Activated CD4-positive, alpha-beta T cell treated with anti-CD3 and anti-CD28 coated beads, Interleukin-2, amount 10 ng/mL, durations not matched to agents 24 days and 14 days (primary cell): ENCODE results near the gene SKOR1. TPM values are rescaled to one million over a fixed set of nuclear protein-coding genes. Genes with fewer than 3 reads are reported as not detected.

Source experiments
- DNase-seq: peaks from one replicate; pipeline ENCODE4 v3.0.0; 2022
- H3K27ac Mint-ChIP-seq: one replicate; pipeline ENCODE4 v1.8.0; 2022; ENCODE audit warnings: mild to moderate bottlenecking, mixed read lengths
- H3K27me3 Mint-ChIP-seq: one replicate; pipeline ENCODE4 v1.8.0; 2022; ENCODE audit warnings: mixed read lengths
- H3K36me3 Mint-ChIP-seq: one replicate; pipeline ENCODE4 v1.8.0; 2022; ENCODE audit warnings: low read depth, mild to moderate bottlenecking, mixed read lengths
- H3K4me1 Mint-ChIP-seq: one replicate; pipeline ENCODE4 v1.8.0; 2021; ENCODE audit warnings: mixed read lengths
- H3K4me3 Mint-ChIP-seq: one replicate; pipeline ENCODE4 v1.8.0; 2022; ENCODE audit warnings: mild to moderate bottlenecking, moderate library complexity, mixed read lengths
- H3K9me3 Mint-ChIP-seq: one replicate; pipeline ENCODE4 v1.8.0; 2021; ENCODE audit warnings: mixed read lengths
- intact Hi-C: fragments of 100-400 bp; cut with micrococcal nuclease; formaldehyde crosslinking; loops from one replicate; pipeline ENCODE4 v1.15.1; 2023
- total RNA-seq: library from RNA; stranded (reverse); gene quantifications from 2 replicates; pipeline ENCODE4 v1.2.3, GENCODE V29; 2022

The SKOR1 gene
- total RNA-seq, 1 donor from 2014 or later: 0.09 TPM

- H3K9me3 Mint-ChIP-seq: no peaks in the 10 kb centered on the region
- H3K4me1 Mint-ChIP-seq: peaks cover 6% of the 10 kb centered on the region
- H3K36me3 Mint-ChIP-seq: no peaks in the 10 kb centered on the region
- peaks cover 8% of the 10 kb centered on the region for H3K27me3 Mint-ChIP-seq
- H3K4me3 Mint-ChIP-seq: no peak overlapping the region
- intact Hi-C loops: no loop called here
- no peak overlapping the region for H3K27ac Mint-ChIP-seq
- no peak for DNase-seq
Measured at GRCh38 chr15:67853454-67853853, 28.1 kb downstream of the SKOR1 start.

- H3K27ac Mint-ChIP-seq: no peak overlapping the region
- peaks cover 4% of the 10 kb centered on the region for H3K27me3 Mint-ChIP-seq
- H3K4me1 Mint-ChIP-seq: peaks cover 6% of the 10 kb centered on the region
- H3K36me3 Mint-ChIP-seq: no peaks in the 10 kb centered on the region
- intact Hi-C loops: no loop called here
- no peak for DNase-seq
- no peak overlapping the region for H3K4me3 Mint-ChIP-seq
- no peaks in the 10 kb centered on the region for H3K9me3 Mint-ChIP-seq
Measured at GRCh38 chr15:67854358-67854757, 29.0 kb downstream of the SKOR1 start.

GRCh38 chr15:67855842-67856241 is 30.5 kb downstream of the SKOR1 start:
- H3K9me3 Mint-ChIP-seq: no peaks in the 10 kb centered on the region
- H3K36me3 Mint-ChIP-seq: no peaks in the 10 kb centered on the region
- intact Hi-C loops: no loop called here
- H3K4me3 Mint-ChIP-seq: no peak overlapping the region
- H3K4me1 Mint-ChIP-seq: peaks cover 6% of the 10 kb centered on the region
- H3K27me3 Mint-ChIP-seq: peaks cover 2% of the 10 kb centered on the region
- H3K27ac Mint-ChIP-seq: peak overlapping the region; percentile 27
- DNase-seq: no peak

- DNase-seq: no peak
- Mint-ChIP-seq H3K4me1 (peaks cover 4% of the 10 kb centered on the region), H3K27ac (no peak overlapping the region), H3K9me3 (no peaks in the 10 kb centered on the region), H3K4me3 (no peak overlapping the region), H3K36me3 (no peaks in the 10 kb centered on the region), H3K27me3 (peaks cover 8% of the 10 kb centered on the region)
- intact Hi-C loops: no loop called here
Measured at GRCh38 chr15:67857220-67857619, 31.9 kb downstream of the SKOR1 start.

DNA sequence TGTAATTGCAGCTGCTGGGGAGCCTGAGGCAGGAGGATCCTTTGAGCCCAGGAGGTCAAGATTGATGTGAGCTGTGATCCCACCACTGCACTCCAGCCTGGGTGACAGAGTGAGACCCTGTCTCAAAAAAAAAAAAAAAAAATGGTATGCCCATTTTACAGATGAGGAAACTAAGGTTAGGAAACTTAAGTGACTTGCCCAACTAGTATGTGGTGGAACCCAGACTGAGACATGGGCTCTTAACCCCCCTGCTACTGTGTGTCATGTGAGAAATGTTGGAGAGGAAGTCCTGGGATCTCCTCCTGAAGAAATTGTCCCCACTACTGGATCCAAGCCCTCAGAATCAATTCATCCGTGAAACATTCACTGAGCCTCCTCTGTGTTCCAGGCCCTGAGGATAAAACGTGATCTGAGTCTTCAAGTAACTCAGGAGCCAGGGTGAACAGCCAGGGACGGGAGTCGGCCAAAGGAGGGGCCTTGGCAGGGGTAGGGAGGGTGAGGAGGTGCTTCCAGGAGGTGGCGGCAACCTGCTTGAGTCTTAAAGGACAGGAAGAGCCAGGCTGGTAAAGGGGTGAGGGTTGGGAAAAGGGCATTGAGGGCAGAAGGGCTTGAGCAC is 34.1 kb downstream of the SKOR1 start:
- peaks cover 17% of the 10 kb centered on the region for H3K27me3 Mint-ChIP-seq
- H3K27ac Mint-ChIP-seq: no peak overlapping the region
- no peaks in the 10 kb centered on the region for H3K9me3 Mint-ChIP-seq
- H3K4me3 Mint-ChIP-seq: no peak overlapping the region
- DNase-seq: no peak
- peaks cover 7% of the 10 kb centered on the region for H3K4me1 Mint-ChIP-seq
- H3K36me3 Mint-ChIP-seq: no peaks in the 10 kb centered on the region
- intact Hi-C loops: no loop called here

GRCh38 chr15:67861983-67862382 is 36.7 kb downstream of the SKOR1 start:
- peaks cover 3% of the 10 kb centered on the region for H3K4me1 Mint-ChIP-seq
- H3K9me3 Mint-ChIP-seq: no peaks in the 10 kb centered on the region
- H3K27ac Mint-ChIP-seq: no peak overlapping the region
- no peaks in the 10 kb centered on the region for H3K36me3 Mint-ChIP-seq
- peaks cover 32% of the 10 kb centered on the region for H3K27me3 Mint-ChIP-seq
- no peak for DNase-seq
- H3K4me3 Mint-ChIP-seq: no peak overlapping the region
- intact Hi-C loops: loop anchor here (2.0 kb wide), 1 partner anchor 293 kb away; no protein-coding TSS in a partner anchor

DNA sequence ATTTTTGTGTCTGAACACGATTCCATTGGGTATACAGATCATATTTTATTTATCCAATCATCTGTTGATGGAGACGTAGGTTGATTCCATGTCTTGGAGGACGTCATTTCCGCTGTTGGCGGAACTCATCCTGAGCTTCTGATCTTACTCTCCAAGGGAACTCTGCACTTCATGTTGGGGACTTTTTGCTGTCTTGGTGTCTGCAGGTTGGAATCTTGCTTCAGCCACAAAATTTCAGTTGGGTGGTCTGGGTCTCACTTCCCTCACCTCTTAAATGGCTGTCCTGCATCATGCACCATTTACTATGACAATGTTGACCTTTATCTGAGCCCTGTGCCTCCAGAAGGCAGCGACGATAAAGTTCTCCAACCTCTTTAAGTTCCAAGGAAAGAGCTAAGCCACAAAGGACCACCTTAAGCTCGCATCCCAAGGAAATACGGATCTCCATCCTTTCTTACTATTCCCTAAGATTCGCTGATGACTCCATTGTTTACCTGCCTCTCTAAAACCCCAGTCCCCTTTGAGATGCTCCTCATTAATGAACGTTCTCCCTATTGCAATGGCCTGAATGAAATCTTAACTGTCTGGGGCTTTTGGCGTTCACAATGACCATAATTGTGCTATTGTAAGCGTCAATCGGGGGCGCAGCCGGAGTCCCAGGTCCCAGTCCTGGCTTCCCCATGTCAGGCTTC is 37.6 kb downstream of the SKOR1 start:
- intact Hi-C loops: loop anchor here (1.0 to 2.0 kb wide), 2 partner anchors 292 to 348 kb away; no protein-coding TSS in a partner anchor
- Mint-ChIP-seq H3K27ac (no peak overlapping the region), H3K9me3 (no peaks in the 10 kb centered on the region), H3K4me1 (peaks cover 3% of the 10 kb centered on the region), H3K27me3 (peaks cover 37% of the 10 kb centered on the region), H3K4me3 (peak overlapping the region; percentile 61), H3K36me3 (no peaks in the 10 kb centered on the region)
- no peak for DNase-seq

GRCh38 chr15:67863442-67863987 is 38.2 kb downstream of the SKOR1 start:
- Mint-ChIP-seq H3K4me1 (peaks cover 3% of the 10 kb centered on the region), H3K27ac (no peak overlapping the region), H3K4me3 (peak overlapping the region; percentile 70), H3K9me3 (no peaks in the 10 kb centered on the region), H3K36me3 (no peaks in the 10 kb centered on the region), H3K27me3 (peaks cover 37% of the 10 kb centered on the region)
- intact Hi-C loops: loop anchor here (1.0 to 2.0 kb wide), 2 partner anchors 291 to 348 kb away; no protein-coding TSS in a partner anchor
- DNase-seq: peak; percentile 90

GRCh38 chr15:67865331-67865730 is 40.0 kb downstream of the SKOR1 start:
- Mint-ChIP-seq H3K4me3 (no peak overlapping the region), H3K9me3 (peaks cover 5% of the 10 kb centered on the region), H3K27me3 (peaks cover 40% of the 10 kb centered on the region), H3K4me1 (peaks cover 3% of the 10 kb centered on the region), H3K36me3 (no peaks in the 10 kb centered on the region), H3K27ac (no peak overlapping the region)
- intact Hi-C loops: no loop called here
- no peak for DNase-seq

- H3K4me3 Mint-ChIP-seq: no peak overlapping the region
- peaks cover 5% of the 10 kb centered on the region for H3K9me3 Mint-ChIP-seq
- no peaks in the 10 kb centered on the region for H3K36me3 Mint-ChIP-seq
- H3K27ac Mint-ChIP-seq: no peak overlapping the region
- H3K27me3 Mint-ChIP-seq: peaks cover 40% of the 10 kb centered on the region
- no peak for DNase-seq
- intact Hi-C loops: no loop called here
- H3K4me1 Mint-ChIP-seq: peaks cover 3% of the 10 kb centered on the region
Measured at GRCh38 chr15:67865766-67866165, 40.5 kb downstream of the SKOR1 start.

DNA sequence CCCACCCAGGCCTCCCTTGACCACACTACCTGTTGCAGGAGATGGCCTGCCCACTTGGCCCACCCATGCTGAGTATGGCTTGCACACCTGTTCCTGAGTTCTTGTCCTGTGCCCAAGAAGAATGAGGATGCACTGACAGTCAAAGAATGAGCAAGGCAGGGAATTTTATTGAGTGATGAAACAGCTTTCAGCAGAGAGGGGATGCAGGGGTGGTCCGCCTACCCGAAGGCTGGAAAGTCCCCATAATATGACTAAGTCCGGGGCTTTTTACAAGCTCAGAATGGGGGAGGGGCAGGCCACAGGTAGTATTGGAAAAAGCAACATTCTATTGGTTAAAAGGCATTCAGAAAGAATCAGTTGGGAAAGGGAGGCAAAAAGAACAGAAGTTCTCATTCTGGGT is 44.4 kb downstream of the SKOR1 start:
- intact Hi-C loops: no loop called here
- peaks cover 20% of the 10 kb centered on the region for H3K9me3 Mint-ChIP-seq
- no peaks in the 10 kb centered on the region for H3K36me3 Mint-ChIP-seq
- peaks cover 46% of the 10 kb centered on the region for H3K27me3 Mint-ChIP-seq
- no peaks in the 10 kb centered on the region for H3K4me1 Mint-ChIP-seq
- no peak overlapping the region for H3K4me3 Mint-ChIP-seq
- H3K27ac Mint-ChIP-seq: peak overlapping the region; percentile 10
- DNase-seq: no peak

DNA sequence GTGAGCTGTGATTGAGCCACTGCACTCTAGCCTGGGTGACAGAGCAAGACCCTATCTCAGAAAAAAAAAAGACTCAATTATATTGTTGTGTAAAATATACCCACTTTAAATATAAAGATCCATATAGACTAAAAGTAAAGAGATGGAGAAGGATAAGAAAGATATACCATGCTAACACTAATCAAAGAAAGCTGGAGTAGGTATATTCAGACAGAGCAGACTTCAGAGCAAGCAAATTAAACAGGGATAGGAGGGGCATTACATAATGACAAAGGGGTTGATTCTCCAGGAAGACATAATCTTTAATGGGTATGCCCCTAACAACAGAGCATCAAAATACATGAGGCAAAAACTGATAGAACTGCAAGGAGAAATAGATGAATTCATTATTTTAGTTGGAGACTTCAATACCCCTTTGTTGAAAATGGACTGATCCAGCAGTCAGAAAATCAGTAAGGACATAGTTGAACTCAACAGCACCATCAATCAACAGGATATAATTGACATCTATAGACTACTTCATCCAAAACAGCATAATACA is 45.6 kb downstream of the SKOR1 start:
- H3K36me3 Mint-ChIP-seq: no peaks in the 10 kb centered on the region
- H3K27me3 Mint-ChIP-seq: peaks cover 45% of the 10 kb centered on the region
- H3K4me3 Mint-ChIP-seq: no peak overlapping the region
- DNase-seq: no peak
- H3K27ac Mint-ChIP-seq: no peak overlapping the region
- H3K4me1 Mint-ChIP-seq: no peaks in the 10 kb centered on the region
- peaks cover 20% of the 10 kb centered on the region for H3K9me3 Mint-ChIP-seq
- intact Hi-C loops: no loop called here

DNA sequence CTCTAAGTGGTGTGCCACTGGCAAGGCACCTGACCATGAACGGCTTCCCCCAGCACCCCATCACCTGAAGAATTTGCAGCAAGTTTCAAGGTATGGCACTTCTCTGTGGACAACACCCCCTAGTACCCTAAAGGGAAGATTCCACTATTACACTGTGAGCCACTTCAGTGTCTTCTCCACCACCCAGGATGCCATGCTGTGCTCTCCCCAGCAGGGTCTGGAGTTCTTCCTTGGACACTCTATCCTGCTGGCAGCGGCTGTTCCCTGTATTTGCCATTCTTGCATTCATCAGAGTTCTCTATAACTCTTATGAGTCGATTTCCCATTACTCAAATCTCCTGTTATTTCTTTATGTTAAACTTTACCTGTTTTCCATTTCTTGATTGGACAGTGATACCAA is 48.5 kb downstream of the SKOR1 start:
- no peak for DNase-seq
- peaks cover 30% of the 10 kb centered on the region for H3K27me3 Mint-ChIP-seq
- H3K9me3 Mint-ChIP-seq: peaks cover 20% of the 10 kb centered on the region
- H3K36me3 Mint-ChIP-seq: no peaks in the 10 kb centered on the region
- H3K4me1 Mint-ChIP-seq: no peaks in the 10 kb centered on the region
- intact Hi-C loops: no loop called here
- H3K27ac Mint-ChIP-seq: no peak overlapping the region
- no peak overlapping the region for H3K4me3 Mint-ChIP-seq

- DNase-seq: no peak
- peaks cover 2% of the 10 kb centered on the region for H3K9me3 Mint-ChIP-seq
- H3K4me1 Mint-ChIP-seq: peaks cover 7% of the 10 kb centered on the region
- H3K27ac Mint-ChIP-seq: no peak overlapping the region
- H3K4me3 Mint-ChIP-seq: no peak overlapping the region
- no peaks in the 10 kb centered on the region for H3K36me3 Mint-ChIP-seq
- peaks cover 17% of the 10 kb centered on the region for H3K27me3 Mint-ChIP-seq
- intact Hi-C loops: no loop called here
Measured at GRCh38 chr15:67878712-67879206, 53.5 kb downstream of the SKOR1 start.
